ENCODE data around the gene SOX6. TPM values are rescaled to one million over a fixed set of nuclear protein-coding genes. Genes with fewer than 3 reads are reported as not detected.

Gene SOX6
- total and polyA plus RNA-seq, 12 donors = 0.71 to 13.9 (median 6.7) TPM

- TF ChIP-seq POLR2A (IDR thresholded peaks at IDR 0.05) (no peak), CTCF (IDR thresholded peaks at IDR 0.05) (no peak)
- no peaks in the 10 kb centered on the region for H3K4me1 ChIP-seq (replicated peaks in 1 of 2)
- H3K36me3 ChIP-seq (replicated peaks in 1 of 2) = no peaks in the 10 kb centered on the region
- no peak overlapping the region for H3K27ac ChIP-seq
- intact Hi-C loops (cut with DNase I) = no loop called here
- H3K9me3 ChIP-seq (replicated peaks in 1 of 3) = no peaks in the 10 kb centered on the region
- peak in 5 of 7 donors; percentile 4 to 25 (median 20) for DNase-seq
- 41 to 47% (median 46%) methylated on average over 2 of the region's 2 CpGs for WGBS, 4 donors
- H3K27me3 ChIP-seq = no peaks in the 10 kb centered on the region
- H3K4me3 ChIP-seq = no peak overlapping the region
Observed at GRCh38 chr11:16043617-16044016, 312.7 kb downstream of the SOX6 start.

- no peak overlapping the region for H3K27ac ChIP-seq
- no peaks in the 10 kb centered on the region for H3K4me1 ChIP-seq (replicated peaks in 1 of 2)
- no peaks in the 10 kb centered on the region for H3K36me3 ChIP-seq (replicated peaks in 1 of 2)
- no peak for DNase-seq
- no peak for TF ChIP-seq POLR2A (IDR thresholded peaks at IDR 0.05)
- TF ChIP-seq CTCF (IDR thresholded peaks at IDR 0.05) = no peak
- no peak overlapping the region for H3K4me3 ChIP-seq
- no peaks in the 10 kb centered on the region for H3K9me3 ChIP-seq (replicated peaks in 1 of 3)
- H3K27me3 ChIP-seq = no peaks in the 10 kb centered on the region
- intact Hi-C loops (cut with DNase I) = no loop called here
- WGBS, 4 donors = 85 to 100% (median 93%) methylated on average over 1 of the region's 1 CpG
Observed at GRCh38 chr11:16041207-16041606, 315.1 kb downstream of the SOX6 start.

GRCh38 chr11:16040151-16040550 lies 316.2 kb downstream of the SOX6 start:
- Histone ChIP-seq H3K4me1 (replicated peaks in 1 of 2) (no peaks in the 10 kb centered on the region), H3K27me3 (no peaks in the 10 kb centered on the region), H3K9me3 (replicated peaks in 1 of 3) (no peaks in the 10 kb centered on the region), H3K27ac (no peak overlapping the region), H3K4me3 (no peak overlapping the region), H3K36me3 (replicated peaks in 1 of 2) (no peaks in the 10 kb centered on the region)
- intact Hi-C loops (cut with DNase I) = no loop called here
- TF ChIP-seq POLR2A (IDR thresholded peaks at IDR 0.05) (no peak), CTCF (IDR thresholded peaks at IDR 0.05) (no peak)
- 97 to 100% (median 98%) methylated on average over 1 of the region's 1 CpG for WGBS, 4 donors
- DNase-seq = no peak

GRCh38 chr11:16037179-16037578 lies 319.2 kb downstream of the SOX6 start:
- H3K27me3 ChIP-seq = no peaks in the 10 kb centered on the region
- DNase-seq = no peak
- H3K9me3 ChIP-seq (replicated peaks in 1 of 3) = no peaks in the 10 kb centered on the region
- intact Hi-C loops (cut with DNase I) = no loop called here
- TF ChIP-seq POLR2A (IDR thresholded peaks at IDR 0.05) = no peak
- no peak for TF ChIP-seq CTCF (IDR thresholded peaks at IDR 0.05)
- H3K36me3 ChIP-seq (replicated peaks in 1 of 2) = no peaks in the 10 kb centered on the region
- H3K27ac ChIP-seq = no peak overlapping the region
- H3K4me1 ChIP-seq (replicated peaks in 1 of 2) = no peaks in the 10 kb centered on the region
- no peak overlapping the region for H3K4me3 ChIP-seq
